ENCODE results near the gene LILRA6. TPM values are rescaled to one million over a fixed set of nuclear protein-coding genes. Genes with fewer than 3 reads are reported as not detected.

LILRA6 gene
- total RNA-seq, 1 experiment from 2014 or later = not detected

DNA sequence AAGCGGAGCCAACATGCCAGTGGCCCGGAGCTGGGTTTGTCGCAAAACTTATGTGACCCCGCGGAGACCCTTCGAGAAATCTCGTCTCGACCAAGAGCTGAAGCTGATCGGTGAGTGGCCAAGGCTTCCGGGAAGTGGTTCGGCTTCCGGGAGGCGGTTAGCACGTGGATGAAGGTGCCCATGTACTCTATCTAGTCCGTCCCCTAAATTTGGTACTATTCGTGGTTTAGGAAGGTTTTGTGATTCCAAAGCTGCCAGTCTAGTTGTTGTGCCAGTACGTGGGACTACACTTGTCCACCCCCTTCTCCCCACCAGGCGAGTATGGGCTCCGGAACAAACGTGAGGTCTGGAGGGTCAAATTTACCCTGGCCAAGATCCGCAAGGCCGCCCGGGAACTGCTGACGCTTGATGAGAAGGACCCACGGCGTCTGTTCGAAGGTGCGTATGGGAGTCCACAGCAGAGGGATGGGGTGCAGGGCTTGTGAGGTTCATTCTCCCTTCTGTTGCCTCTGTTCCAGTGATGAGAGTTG, 41.4 kb downstream of the LILRA6 start (continued):
- TF ChIP-seq, protein P1, sequence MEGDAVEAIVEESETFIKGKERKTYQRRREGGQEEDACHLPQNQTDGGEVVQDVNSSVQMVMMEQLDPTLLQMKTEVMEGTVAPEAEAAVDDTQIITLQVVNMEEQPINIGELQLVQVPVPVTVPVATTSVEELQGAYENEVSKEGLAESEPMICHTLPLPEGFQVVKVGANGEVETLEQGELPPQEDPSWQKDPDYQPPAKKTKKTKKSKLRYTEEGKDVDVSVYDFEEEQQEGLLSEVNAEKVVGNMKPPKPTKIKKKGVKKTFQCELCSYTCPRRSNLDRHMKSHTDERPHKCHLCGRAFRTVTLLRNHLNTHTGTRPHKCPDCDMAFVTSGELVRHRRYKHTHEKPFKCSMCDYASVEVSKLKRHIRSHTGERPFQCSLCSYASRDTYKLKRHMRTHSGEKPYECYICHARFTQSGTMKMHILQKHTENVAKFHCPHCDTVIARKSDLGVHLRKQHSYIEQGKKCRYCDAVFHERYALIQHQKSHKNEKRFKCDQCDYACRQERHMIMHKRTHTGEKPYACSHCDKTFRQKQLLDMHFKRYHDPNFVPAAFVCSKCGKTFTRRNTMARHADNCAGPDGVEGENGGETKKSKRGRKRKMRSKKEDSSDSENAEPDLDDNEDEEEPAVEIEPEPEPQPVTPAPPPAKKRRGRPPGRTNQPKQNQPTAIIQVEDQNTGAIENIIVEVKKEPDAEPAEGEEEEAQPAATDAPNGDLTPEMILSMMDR (IDR thresholded peaks at IDR 0.05 in 2 of 3, conservative IDR thresholded peaks at IDR 0.05 in 1 of 3; ENCODE audit: borderline replicate concordance in 1 of 3, insufficient read depth in 1 of 3, low read depth in 2 of 3, low read length in 2 of 3) = no peak
- TF ChIP-seq SP1 (IDR thresholded peaks at IDR 0.05; ENCODE audit: low read depth) = no peak
- TF ChIP-seq, protein P2, sequence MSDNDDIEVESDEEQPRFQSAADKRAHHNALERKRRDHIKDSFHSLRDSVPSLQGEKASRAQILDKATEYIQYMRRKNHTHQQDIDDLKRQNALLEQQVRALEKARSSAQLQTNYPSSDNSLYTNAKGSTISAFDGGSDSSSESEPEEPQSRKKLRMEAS (IDR thresholded peaks at IDR 0.05) = no peak

DNA sequence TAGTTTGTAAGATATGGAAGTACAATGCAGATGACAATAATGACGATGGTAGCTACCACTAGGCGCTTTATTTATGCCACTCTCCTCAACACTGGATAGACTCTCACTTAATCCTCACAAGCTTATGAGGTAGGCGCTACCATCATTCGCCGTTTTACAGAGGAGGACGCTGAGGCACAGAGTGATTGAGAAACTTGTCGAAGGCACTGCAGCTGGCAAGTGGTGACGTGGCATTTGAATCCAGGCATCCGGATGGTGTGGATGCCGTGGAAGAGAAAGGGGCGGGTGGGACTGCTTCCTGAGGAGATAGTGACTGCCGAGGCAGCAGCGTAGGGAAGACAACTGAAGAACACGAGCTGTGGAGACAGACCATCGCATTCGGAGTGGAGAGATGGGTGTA, 43.2 kb downstream of the LILRA6 start:
- Histone ChIP-seq H4K20me1 (ENCODE audit: insufficient read depth) (peaks cover 28% of the 10 kb centered on the region; the same call in 1 of the 2 replicates), H3K9me3 (ENCODE audit: control insufficient read depth in 1 of 2, insufficient read depth in 1 of 2, low read depth in 1 of 2, low read length in 2 of 2) (no peaks in the 10 kb centered on the region), H3K9me2 (ENCODE audit: insufficient read depth) (no peaks in the 10 kb centered on the region), H2AFZ (ENCODE audit: low read depth, low read length, poor library complexity, severe bottlenecking) (no peak overlapping the region), H3K27ac (ENCODE audit: low read depth, low read length) (peak overlapping the region; percentile 81; the same call in 1 of the 2 replicates), H3K79me2 (ENCODE audit: insufficient read depth, low read length) (peaks cover 42% of the 10 kb centered on the region), H3K9ac (ENCODE audit: low read length) (peak overlapping the region; percentile 99), H3K4me2 (ENCODE audit: low read length) (peak overlapping the region; percentile 97), H3K36me3 (ENCODE audit: control insufficient read depth in 1 of 2, insufficient read depth in 2 of 2, low read length in 2 of 2) (peaks cover 25 to 38% of the 10 kb centered on the region in 2 experiments), H3K4me1 (ENCODE audit: control insufficient read depth in 1 of 2, insufficient read depth in 2 of 2, low read length in 2 of 2) (peaks cover 9 to 33% of the 10 kb centered on the region in 2 experiments), H3K4me3 (replicated peaks in 1 of 2; ENCODE audit: low read depth in 1 of 2, low read length in 2 of 2) (no peak overlapping the region; a peak in 1 of 4 replicates), H3K27me3 (ENCODE audit: insufficient read depth, low read length) (no peaks in the 10 kb centered on the region)
- ChIA-PET RAD21 (ENCODE audit: low non-redundant PET in 1 of 2, low total read pairs in 2 of 2, uncharacterized antibody in 2 of 2, unreplicated experiment in 2 of 2) (no interaction called here), POLR2A (interaction anchor here (0.6 to 5.7 kb wide), 6 partner anchors 10 to 1630 kb away, joined by 3 to 126 read pairs (median 3); partner anchors contain the start of genes CNOT3, LENG1, MBOAT7 and TSEN34), CTCF (no interaction called here)
- intact Hi-C loops (cut with micrococcal nuclease) = no loop called here
- ATAC-seq = no peak
- DNase-seq (ENCODE audit: low read depth, low spot score) = no peak
- BruUV-seq (replicated peaks) = no TSS peak
- TF ChIP-seq, protein P3, sequence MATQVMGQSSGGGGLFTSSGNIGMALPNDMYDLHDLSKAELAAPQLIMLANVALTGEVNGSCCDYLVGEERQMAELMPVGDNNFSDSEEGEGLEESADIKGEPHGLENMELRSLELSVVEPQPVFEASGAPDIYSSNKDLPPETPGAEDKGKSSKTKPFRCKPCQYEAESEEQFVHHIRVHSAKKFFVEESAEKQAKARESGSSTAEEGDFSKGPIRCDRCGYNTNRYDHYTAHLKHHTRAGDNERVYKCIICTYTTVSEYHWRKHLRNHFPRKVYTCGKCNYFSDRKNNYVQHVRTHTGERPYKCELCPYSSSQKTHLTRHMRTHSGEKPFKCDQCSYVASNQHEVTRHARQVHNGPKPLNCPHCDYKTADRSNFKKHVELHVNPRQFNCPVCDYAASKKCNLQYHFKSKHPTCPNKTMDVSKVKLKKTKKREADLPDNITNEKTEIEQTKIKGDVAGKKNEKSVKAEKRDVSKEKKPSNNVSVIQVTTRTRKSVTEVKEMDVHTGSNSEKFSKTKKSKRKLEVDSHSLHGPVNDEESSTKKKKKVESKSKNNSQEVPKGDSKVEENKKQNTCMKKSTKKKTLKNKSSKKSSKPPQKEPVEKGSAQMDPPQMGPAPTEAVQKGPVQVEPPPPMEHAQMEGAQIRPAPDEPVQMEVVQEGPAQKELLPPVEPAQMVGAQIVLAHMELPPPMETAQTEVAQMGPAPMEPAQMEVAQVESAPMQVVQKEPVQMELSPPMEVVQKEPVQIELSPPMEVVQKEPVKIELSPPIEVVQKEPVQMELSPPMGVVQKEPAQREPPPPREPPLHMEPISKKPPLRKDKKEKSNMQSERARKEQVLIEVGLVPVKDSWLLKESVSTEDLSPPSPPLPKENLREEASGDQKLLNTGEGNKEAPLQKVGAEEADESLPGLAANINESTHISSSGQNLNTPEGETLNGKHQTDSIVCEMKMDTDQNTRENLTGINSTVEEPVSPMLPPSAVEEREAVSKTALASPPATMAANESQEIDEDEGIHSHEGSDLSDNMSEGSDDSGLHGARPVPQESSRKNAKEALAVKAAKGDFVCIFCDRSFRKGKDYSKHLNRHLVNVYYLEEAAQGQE (IDR thresholded peaks at IDR 0.05; ENCODE audit: low read depth) = no peak
- TF ChIP-seq JUND (IDR thresholded peaks at IDR 0.05) = no peak
- no peak for TF ChIP-seq EZH2 (IDR thresholded peaks at IDR 0.05)
- TF ChIP-seq, protein P4, sequence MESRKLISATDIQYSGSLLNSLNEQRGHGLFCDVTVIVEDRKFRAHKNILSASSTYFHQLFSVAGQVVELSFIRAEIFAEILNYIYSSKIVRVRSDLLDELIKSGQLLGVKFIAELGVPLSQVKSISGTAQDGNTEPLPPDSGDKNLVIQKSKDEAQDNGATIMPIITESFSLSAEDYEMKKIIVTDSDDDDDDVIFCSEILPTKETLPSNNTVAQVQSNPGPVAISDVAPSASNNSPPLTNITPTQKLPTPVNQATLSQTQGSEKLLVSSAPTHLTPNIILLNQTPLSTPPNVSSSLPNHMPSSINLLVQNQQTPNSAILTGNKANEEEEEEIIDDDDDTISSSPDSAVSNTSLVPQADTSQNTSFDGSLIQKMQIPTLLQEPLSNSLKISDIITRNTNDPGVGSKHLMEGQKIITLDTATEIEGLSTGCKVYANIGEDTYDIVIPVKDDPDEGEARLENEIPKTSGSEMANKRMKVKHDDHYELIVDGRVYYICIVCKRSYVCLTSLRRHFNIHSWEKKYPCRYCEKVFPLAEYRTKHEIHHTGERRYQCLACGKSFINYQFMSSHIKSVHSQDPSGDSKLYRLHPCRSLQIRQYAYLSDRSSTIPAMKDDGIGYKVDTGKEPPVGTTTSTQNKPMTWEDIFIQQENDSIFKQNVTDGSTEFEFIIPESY (IDR thresholded peaks at IDR 0.05; ENCODE audit: extremely low read depth, insufficient replicate concordance, low read length) = no peak
- TF ChIP-seq EZH2phosphoT487 (IDR thresholded peaks at IDR 0.05; ENCODE audit: borderline replicate concordance) = no peak
- TF ChIP-seq, protein P2 (IDR thresholded peaks at IDR 0.05) = no peak
- no peak for TF ChIP-seq CBX3 (IDR thresholded peaks at IDR 0.05; ENCODE audit: low read depth)
- no peak for TF ChIP-seq ZNF274 (IDR thresholded peaks at IDR 0.05; ENCODE audit: low read depth, low read length)
- TF ChIP-seq ZFX (IDR thresholded peaks at IDR 0.05) = no peak
- TF ChIP-seq POLR2A (IDR thresholded peaks at IDR 0.05; ENCODE audit: borderline replicate concordance, extremely low read depth, insufficient read depth, insufficient read length) = no peak
- no peak for TF ChIP-seq ELF1 (IDR thresholded peaks at IDR 0.05; ENCODE audit: borderline replicate concordance, low read depth)
- TF ChIP-seq YY1 (IDR thresholded peaks at IDR 0.05; ENCODE audit: extremely low read depth, insufficient replicate concordance, low read depth, low read length) = no peak
- TF ChIP-seq, protein P5, sequence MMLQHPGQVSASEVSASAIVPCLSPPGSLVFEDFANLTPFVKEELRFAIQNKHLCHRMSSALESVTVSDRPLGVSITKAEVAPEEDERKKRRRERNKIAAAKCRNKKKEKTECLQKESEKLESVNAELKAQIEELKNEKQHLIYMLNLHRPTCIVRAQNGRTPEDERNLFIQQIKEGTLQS (IDR thresholded peaks at IDR 0.05) = no peak
- no peak for TF ChIP-seq SIN3A (IDR thresholded peaks at IDR 0.05; ENCODE audit: low read depth)
- no peak for TF ChIP-seq TCF7L2 (IDR thresholded peaks at IDR 0.05; ENCODE audit: borderline replicate concordance, extremely low read depth, insufficient read depth, insufficient read length)

Data from HCT116 (cell line).